ENCODE results near the gene CAMTA1.

Gene CAMTA1

GRCh38 chr1:6988796-6989195 is 203.5 kb downstream of the CAMTA1 start:
- Histone ChIP-seq H3K27ac (ENCODE audit: low read depth, low read length, severe bottlenecking) (no peak overlapping the region), H3K4me1 (ENCODE audit: control insufficient read depth, insufficient read depth, low read length, poor library complexity, severe bottlenecking) (peaks cover 3% of the 10 kb centered on the region), H3K4me3 (ENCODE audit: extremely low read depth, insufficient read depth, low read length, poor library complexity, severe bottlenecking) (no peak overlapping the region), H3K36me3 (ENCODE audit: control insufficient read depth, insufficient read depth, low read length) (no peaks in the 10 kb centered on the region), H3K9me3 (ENCODE audit: control insufficient read depth, low read length) (no peaks in the 10 kb centered on the region)
- 84 to 96% methylated on average over 3 of the region's 3 CpGs for WGBS, 2 experiments (ENCODE audit: insufficient coverage in 2 of 2)

DNA sequence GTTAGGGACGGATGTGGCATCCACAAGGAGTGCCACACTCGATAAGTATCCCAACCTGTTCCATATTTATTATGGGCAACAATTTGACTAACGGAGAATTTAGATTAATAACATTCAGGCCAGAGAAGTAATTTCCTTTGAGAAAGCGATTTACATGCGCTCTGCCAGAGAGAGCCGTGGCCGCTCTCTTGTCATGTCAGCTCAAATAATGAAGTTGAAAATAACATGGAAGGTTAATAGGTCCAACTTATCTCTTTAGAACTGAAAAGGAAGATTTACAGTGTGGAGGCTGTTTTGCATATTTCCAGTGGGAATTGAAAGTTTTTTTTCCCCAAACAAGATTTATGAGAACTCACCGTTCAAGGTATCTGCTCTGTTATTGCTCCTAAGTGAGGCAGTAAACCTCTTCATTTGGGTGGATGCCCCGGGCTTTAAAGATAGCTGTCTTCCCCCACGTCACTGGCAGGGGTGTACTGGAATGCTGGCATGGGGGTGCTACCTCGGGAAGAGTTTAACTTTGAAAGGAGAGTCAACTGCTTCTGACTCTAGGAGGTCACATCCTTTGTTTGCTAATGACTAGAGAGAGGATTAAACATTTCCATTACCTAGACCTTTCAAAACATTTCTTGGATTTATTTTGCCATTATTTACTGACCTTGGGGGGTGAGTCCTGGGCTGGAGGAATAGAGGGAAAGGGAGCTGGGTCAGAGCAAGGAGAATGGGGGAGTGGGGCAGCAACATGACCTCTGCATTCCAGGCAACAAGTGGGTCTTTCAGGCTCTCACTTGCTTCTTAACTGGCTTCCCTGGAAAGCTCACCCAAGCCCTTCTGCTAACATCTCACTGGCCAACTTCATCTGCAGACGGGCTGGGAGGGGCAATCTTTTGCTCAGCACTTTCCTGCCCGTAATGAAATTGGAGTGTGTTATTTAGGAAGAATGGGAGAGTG is 204.2 kb downstream of the CAMTA1 start:
- Histone ChIP-seq H3K4me3 (ENCODE audit: extremely low read depth, insufficient read depth, low read length, poor library complexity, severe bottlenecking) (no peak overlapping the region), H3K36me3 (ENCODE audit: control insufficient read depth, insufficient read depth, low read length) (no peaks in the 10 kb centered on the region), H3K9me3 (ENCODE audit: control insufficient read depth, low read length) (no peaks in the 10 kb centered on the region), H3K27ac (ENCODE audit: low read depth, low read length, severe bottlenecking) (no peak overlapping the region), H3K4me1 (ENCODE audit: control insufficient read depth, insufficient read depth, low read length, poor library complexity, severe bottlenecking) (peaks cover 3% of the 10 kb centered on the region)
- 78 to 95% methylated on average over 4 to 9 of the region's 13 CpGs for WGBS, 2 experiments (ENCODE audit: insufficient coverage in 2 of 2)

- Histone ChIP-seq H3K4me1 (ENCODE audit: control insufficient read depth, insufficient read depth, low read length, poor library complexity, severe bottlenecking) (peaks cover 3% of the 10 kb centered on the region), H3K9me3 (ENCODE audit: control insufficient read depth, low read length) (no peaks in the 10 kb centered on the region), H3K27ac (ENCODE audit: low read depth, low read length, severe bottlenecking) (no peak overlapping the region), H3K36me3 (ENCODE audit: control insufficient read depth, insufficient read depth, low read length) (no peaks in the 10 kb centered on the region), H3K4me3 (ENCODE audit: extremely low read depth, insufficient read depth, low read length, poor library complexity, severe bottlenecking) (no peak overlapping the region)
- WGBS, 2 experiments (ENCODE audit: insufficient coverage in 2 of 2): no CpG with 5 or more reads among the region's 1 CpG
These were observed 206.0 kb downstream of the CAMTA1 start for GRCh38 chr1:6991266-6991665.

- WGBS, 2 experiments (ENCODE audit: insufficient coverage in 2 of 2): 79 to 95% methylated on average over 3 to 4 of the region's 5 CpGs
- no peaks in the 10 kb centered on the region for H3K4me1 ChIP-seq (ENCODE audit: control insufficient read depth, insufficient read depth, low read length, poor library complexity, severe bottlenecking)
- H3K36me3 ChIP-seq (ENCODE audit: control insufficient read depth, insufficient read depth, low read length): no peaks in the 10 kb centered on the region
- H3K4me3 ChIP-seq (ENCODE audit: extremely low read depth, insufficient read depth, low read length, poor library complexity, severe bottlenecking): no peak overlapping the region
- no peaks in the 10 kb centered on the region for H3K9me3 ChIP-seq (ENCODE audit: control insufficient read depth, low read length)
- H3K27ac ChIP-seq (ENCODE audit: low read depth, low read length, severe bottlenecking): no peak overlapping the region
These were observed 210.5 kb downstream of the CAMTA1 start for GRCh38 chr1:6995789-6996188.

GRCh38 chr1:6996371-6996770 is 211.1 kb downstream of the CAMTA1 start:
- Histone ChIP-seq H3K4me1 (ENCODE audit: control insufficient read depth, insufficient read depth, low read length, poor library complexity, severe bottlenecking) (no peaks in the 10 kb centered on the region), H3K27ac (ENCODE audit: low read depth, low read length, severe bottlenecking) (no peak overlapping the region), H3K36me3 (ENCODE audit: control insufficient read depth, insufficient read depth, low read length) (no peaks in the 10 kb centered on the region), H3K9me3 (ENCODE audit: control insufficient read depth, low read length) (no peaks in the 10 kb centered on the region), H3K4me3 (ENCODE audit: extremely low read depth, insufficient read depth, low read length, poor library complexity, severe bottlenecking) (no peak overlapping the region)

DNA sequence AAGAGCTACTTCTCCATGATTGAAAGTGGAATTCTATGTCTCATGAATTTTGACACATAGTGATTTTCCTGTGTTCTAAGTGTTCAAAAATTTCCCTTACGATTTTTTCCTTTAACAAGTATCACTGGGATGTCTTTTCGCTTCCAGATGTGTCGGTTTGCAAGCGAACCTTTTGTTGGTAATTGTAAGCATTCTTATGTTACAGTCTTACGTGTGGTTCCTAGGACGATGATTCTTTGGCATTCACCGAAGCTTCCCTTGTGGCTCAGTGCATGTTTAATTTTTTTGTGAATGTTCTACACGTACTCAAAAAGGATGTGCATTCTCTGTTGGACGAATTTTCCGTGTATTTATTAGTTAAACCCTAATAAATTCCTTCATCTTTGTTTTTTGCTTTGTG is 211.6 kb downstream of the CAMTA1 start:
- Histone ChIP-seq H3K4me3 (ENCODE audit: extremely low read depth, insufficient read depth, low read length, poor library complexity, severe bottlenecking) (no peak overlapping the region), H3K4me1 (ENCODE audit: control insufficient read depth, insufficient read depth, low read length, poor library complexity, severe bottlenecking) (no peaks in the 10 kb centered on the region), H3K36me3 (ENCODE audit: control insufficient read depth, insufficient read depth, low read length) (no peaks in the 10 kb centered on the region), H3K27ac (ENCODE audit: low read depth, low read length, severe bottlenecking) (no peak overlapping the region), H3K9me3 (ENCODE audit: control insufficient read depth, low read length) (no peaks in the 10 kb centered on the region)
- WGBS, 2 experiments (ENCODE audit: insufficient coverage in 2 of 2): 90 to 94% methylated on average over 5 to 7 of the region's 10 CpGs

GRCh38 chr1:6998267-6998666 is 213.0 kb downstream of the CAMTA1 start:
- no peaks in the 10 kb centered on the region for H3K36me3 ChIP-seq (ENCODE audit: control insufficient read depth, insufficient read depth, low read length)
- no peaks in the 10 kb centered on the region for H3K4me1 ChIP-seq (ENCODE audit: control insufficient read depth, insufficient read depth, low read length, poor library complexity, severe bottlenecking)
- H3K9me3 ChIP-seq (ENCODE audit: control insufficient read depth, low read length): no peaks in the 10 kb centered on the region
- 61 to 63% methylated on average over 9 to 10 of the region's 10 CpGs for WGBS, 2 experiments (ENCODE audit: insufficient coverage in 2 of 2)
- no peak overlapping the region for H3K4me3 ChIP-seq (ENCODE audit: extremely low read depth, insufficient read depth, low read length, poor library complexity, severe bottlenecking)
- no peak overlapping the region for H3K27ac ChIP-seq (ENCODE audit: low read depth, low read length, severe bottlenecking)

GRCh38 chr1:6999826-7000225 is 214.6 kb downstream of the CAMTA1 start:
- Histone ChIP-seq H3K9me3 (ENCODE audit: control insufficient read depth, low read length) (no peaks in the 10 kb centered on the region), H3K36me3 (ENCODE audit: control insufficient read depth, insufficient read depth, low read length) (no peaks in the 10 kb centered on the region), H3K27ac (ENCODE audit: low read depth, low read length, severe bottlenecking) (no peak overlapping the region), H3K4me1 (ENCODE audit: control insufficient read depth, insufficient read depth, low read length, poor library complexity, severe bottlenecking) (no peaks in the 10 kb centered on the region), H3K4me3 (ENCODE audit: extremely low read depth, insufficient read depth, low read length, poor library complexity, severe bottlenecking) (no peak overlapping the region)
- WGBS, 2 experiments (ENCODE audit: insufficient coverage in 2 of 2): 96 to 100% methylated on average over 1 to 5 of the region's 6 CpGs

DNA sequence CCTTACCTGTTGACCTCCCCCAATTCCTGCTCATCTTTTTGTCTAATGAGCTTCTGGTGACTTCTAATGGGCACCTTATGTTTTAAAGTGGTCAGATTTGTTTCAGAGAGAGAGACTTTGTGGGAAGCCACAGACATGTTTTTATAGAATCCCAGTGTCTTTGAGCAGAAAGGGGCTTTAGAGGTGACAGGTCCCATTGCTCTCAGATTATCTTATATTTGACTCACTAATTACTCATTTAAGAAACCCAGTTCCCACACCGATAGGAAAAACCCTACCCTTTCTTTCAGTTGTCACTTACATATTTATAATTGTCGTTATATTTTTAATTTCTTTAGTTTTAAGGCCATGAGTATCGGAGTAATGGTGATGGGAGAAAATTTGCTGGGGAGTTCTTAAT is 215.5 kb downstream of the CAMTA1 start:
- Histone ChIP-seq H3K4me3 (ENCODE audit: extremely low read depth, insufficient read depth, low read length, poor library complexity, severe bottlenecking) (no peak overlapping the region), H3K27ac (ENCODE audit: low read depth, low read length, severe bottlenecking) (no peak overlapping the region), H3K4me1 (ENCODE audit: control insufficient read depth, insufficient read depth, low read length, poor library complexity, severe bottlenecking) (no peaks in the 10 kb centered on the region), H3K36me3 (ENCODE audit: control insufficient read depth, insufficient read depth, low read length) (no peaks in the 10 kb centered on the region), H3K9me3 (ENCODE audit: control insufficient read depth, low read length) (no peaks in the 10 kb centered on the region)
- no CpG with 5 or more reads among the region's 3 CpGs for WGBS, 2 experiments (ENCODE audit: insufficient coverage in 2 of 2)

DNA sequence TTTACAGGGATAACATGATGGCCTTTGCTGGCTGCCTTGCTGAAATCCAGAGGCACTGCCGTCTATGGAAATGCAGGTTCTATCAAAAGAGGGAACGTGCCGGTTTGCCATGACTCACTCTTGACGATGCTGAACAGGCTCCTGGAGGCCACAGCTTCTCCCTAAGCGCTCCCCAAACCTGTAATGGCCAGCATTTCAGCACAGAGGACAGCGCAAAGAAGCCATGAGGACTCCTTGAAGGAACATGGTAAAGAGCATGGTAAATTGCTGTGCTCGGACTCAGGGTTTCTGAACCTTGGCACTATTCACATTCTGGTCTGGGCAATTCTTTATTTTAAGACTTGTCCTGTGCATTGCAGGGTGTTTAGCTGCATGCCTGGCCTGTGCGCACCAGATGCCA is 217.5 kb downstream of the CAMTA1 start:
- H3K4me3 ChIP-seq (ENCODE audit: extremely low read depth, insufficient read depth, low read length, poor library complexity, severe bottlenecking): no peak overlapping the region
- H3K9me3 ChIP-seq (ENCODE audit: control insufficient read depth, low read length): no peaks in the 10 kb centered on the region
- H3K27ac ChIP-seq (ENCODE audit: low read depth, low read length, severe bottlenecking): no peak overlapping the region
- no peaks in the 10 kb centered on the region for H3K36me3 ChIP-seq (ENCODE audit: control insufficient read depth, insufficient read depth, low read length)
- WGBS, 2 experiments (ENCODE audit: insufficient coverage in 2 of 2): 71% methylated on average over 6 to 8 of the region's 8 CpGs
- no peaks in the 10 kb centered on the region for H3K4me1 ChIP-seq (ENCODE audit: control insufficient read depth, insufficient read depth, low read length, poor library complexity, severe bottlenecking)

- H3K9me3 ChIP-seq (ENCODE audit: control insufficient read depth, low read length): no peaks in the 10 kb centered on the region
- H3K36me3 ChIP-seq (ENCODE audit: control insufficient read depth, insufficient read depth, low read length): no peaks in the 10 kb centered on the region
- H3K27ac ChIP-seq (ENCODE audit: low read depth, low read length, severe bottlenecking): no peak overlapping the region
- no peak overlapping the region for H3K4me3 ChIP-seq (ENCODE audit: extremely low read depth, insufficient read depth, low read length, poor library complexity, severe bottlenecking)
- 80 to 92% methylated on average over 3 to 5 of the region's 5 CpGs for WGBS, 2 experiments (ENCODE audit: insufficient coverage in 2 of 2)
- H3K4me1 ChIP-seq (ENCODE audit: control insufficient read depth, insufficient read depth, low read length, poor library complexity, severe bottlenecking): no peaks in the 10 kb centered on the region
These were observed 218.4 kb downstream of the CAMTA1 start for GRCh38 chr1:7003676-7004075.
